Measurements from ENCODE around the gene ENO4.
A peak's percentile ranks its signal among the peaks of the same experiment; 100 is the strongest.

ENO4 gene

GRCh38 chr10:116840389-116841075, 8.8 kb upstream of the ENO4 start:
- Histone ChIP-seq H3K79me2 (ENCODE audit: low read length) (no peaks in the 10 kb centered on the region), H4K20me1 (ENCODE audit: insufficient read depth, low read length) (no peaks in the 10 kb centered on the region; the same call in 1 of the 2 replicates), H3K9me3 (ENCODE audit: insufficient read depth, low read length) (no peaks in the 10 kb centered on the region; the same call in 1 of the 2 replicates), H3K27ac (ENCODE audit: low read length) (no peak overlapping the region), H3K27me3 (ENCODE audit: low read depth, low read length) (no peaks in the 10 kb centered on the region), H2AFZ (ENCODE audit: low read depth, low read length) (no peak overlapping the region), H3K36me3 (replicated peaks; ENCODE audit: low read depth, low read length) (no peaks in the 10 kb centered on the region), H3K4me1 (ENCODE audit: low read length) (peaks cover 18% of the 10 kb centered on the region), H3K9ac (ENCODE audit: low read length) (no peak overlapping the region), H3K4me2 (ENCODE audit: low read length) (no peak overlapping the region), H3K4me3 (ENCODE audit: low read length) (no peak overlapping the region)
- TF ChIP-seq CTCF (IDR thresholded peaks at IDR 0.05; ENCODE audit: low read depth, low read length) (no peak), EZH2phosphoT487 (IDR thresholded peaks at IDR 0.05; ENCODE audit: low read depth) (no peak)

DNA sequence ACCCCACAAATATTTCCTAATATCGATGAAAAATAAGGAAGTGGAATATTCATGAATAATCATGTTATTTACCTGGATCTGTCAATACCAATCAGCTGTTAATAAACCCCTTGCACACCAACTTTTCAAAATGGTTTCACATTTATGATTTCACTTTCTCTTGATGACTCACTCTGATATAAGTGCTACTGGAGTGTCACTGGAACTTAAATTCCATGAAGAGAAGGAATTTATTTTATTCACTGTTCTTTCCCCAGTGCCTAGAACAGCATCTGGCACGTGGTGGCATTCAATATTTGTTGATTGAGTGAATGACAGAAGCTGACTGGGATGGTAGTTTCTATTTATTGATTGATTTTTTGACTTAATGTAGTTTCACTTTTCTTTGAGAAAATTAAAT, 3.5 kb upstream of the ENO4 start:
- TF ChIP-seq CTCF (IDR thresholded peaks at IDR 0.05; ENCODE audit: low read depth, low read length), result no peak
- TF ChIP-seq EZH2phosphoT487 (IDR thresholded peaks at IDR 0.05; ENCODE audit: low read depth), result no peak
- peaks cover 2% of the 10 kb centered on the region for H3K36me3 ChIP-seq (replicated peaks; ENCODE audit: low read depth, low read length)
- 0 out of 2 replicates have a peak, but pooled peaks cover 4% of the 10 kb centered on the region for H4K20me1 ChIP-seq (ENCODE audit: insufficient read depth, low read length)
- H3K27ac ChIP-seq (ENCODE audit: low read length), result no peak overlapping the region
- H3K27me3 ChIP-seq (ENCODE audit: low read depth, low read length), result no peaks in the 10 kb centered on the region
- peaks cover 6% of the 10 kb centered on the region; the same call in 1 of the 2 replicates for H3K79me2 ChIP-seq (ENCODE audit: low read length)
- no peak overlapping the region for H2AFZ ChIP-seq (ENCODE audit: low read depth, low read length)
- peaks cover 4% of the 10 kb centered on the region; the same call in 1 of the 2 replicates for H3K9me3 ChIP-seq (ENCODE audit: insufficient read depth, low read length)
- no peak overlapping the region for H3K9ac ChIP-seq (ENCODE audit: low read length)
- H3K4me2 ChIP-seq (ENCODE audit: low read length), result peak overlapping the region; percentile 48
- no peak overlapping the region for H3K4me3 ChIP-seq (ENCODE audit: low read length)
- H3K4me1 ChIP-seq (ENCODE audit: low read length), result peaks cover 34% of the 10 kb centered on the region

- peak overlapping the region; percentile 97 for H3K4me3 ChIP-seq (ENCODE audit: low read length)
- H2AFZ ChIP-seq (ENCODE audit: low read depth, low read length), result peak overlapping the region; percentile 68
- H3K79me2 ChIP-seq (ENCODE audit: low read length), result peaks cover 6% of the 10 kb centered on the region; the same call in 1 of the 2 replicates
- H3K9ac ChIP-seq (ENCODE audit: low read length), result peak overlapping the region; percentile 87
- peaks cover 2% of the 10 kb centered on the region for H3K36me3 ChIP-seq (replicated peaks; ENCODE audit: low read depth, low read length)
- no peak for TF ChIP-seq EZH2phosphoT487 (IDR thresholded peaks at IDR 0.05; ENCODE audit: low read depth)
- TF ChIP-seq CTCF (IDR thresholded peaks at IDR 0.05; ENCODE audit: low read depth, low read length), result no peak
- 0 out of 2 replicates have a peak, but pooled peaks cover 4% of the 10 kb centered on the region for H4K20me1 ChIP-seq (ENCODE audit: insufficient read depth, low read length)
- H3K9me3 ChIP-seq (ENCODE audit: insufficient read depth, low read length), result peaks cover 4% of the 10 kb centered on the region; the same call in 1 of the 2 replicates
- H3K4me1 ChIP-seq (ENCODE audit: low read length), result peaks cover 30% of the 10 kb centered on the region
- no peaks in the 10 kb centered on the region for H3K27me3 ChIP-seq (ENCODE audit: low read depth, low read length)
- peak overlapping the region; percentile 79 for H3K27ac ChIP-seq (ENCODE audit: low read length)
- peak overlapping the region; percentile 83 for H3K4me2 ChIP-seq (ENCODE audit: low read length)
Observed at GRCh38 chr10:116848032-116848943, 1.0 kb upstream of the ENO4 start.

- H3K9ac ChIP-seq (ENCODE audit: low read length), result peak overlapping the region; percentile 87
- H3K27ac ChIP-seq (ENCODE audit: low read length), result peak overlapping the region; percentile 79
- H3K79me2 ChIP-seq (ENCODE audit: low read length), result peaks cover 6% of the 10 kb centered on the region; the same call in 1 of the 2 replicates
- H2AFZ ChIP-seq (ENCODE audit: low read depth, low read length), result peak overlapping the region; percentile 68
- TF ChIP-seq EZH2phosphoT487 (IDR thresholded peaks at IDR 0.05; ENCODE audit: low read depth) (no peak), CTCF (IDR thresholded peaks at IDR 0.05; ENCODE audit: low read depth, low read length) (no peak)
- H3K4me2 ChIP-seq (ENCODE audit: low read length), result peak overlapping the region; percentile 83
- peak overlapping the region; percentile 97 for H3K4me3 ChIP-seq (ENCODE audit: low read length)
- H3K36me3 ChIP-seq (replicated peaks; ENCODE audit: low read depth, low read length), result peaks cover 2% of the 10 kb centered on the region
- peaks cover 4% of the 10 kb centered on the region; the same call in 1 of the 2 replicates for H3K9me3 ChIP-seq (ENCODE audit: insufficient read depth, low read length)
- H3K27me3 ChIP-seq (ENCODE audit: low read depth, low read length), result no peaks in the 10 kb centered on the region
- peaks cover 30% of the 10 kb centered on the region for H3K4me1 ChIP-seq (ENCODE audit: low read length)
- H4K20me1 ChIP-seq (ENCODE audit: insufficient read depth, low read length), result 0 out of 2 replicates have a peak, but pooled peaks cover 4% of the 10 kb centered on the region
Observed at GRCh38 chr10:116848944-116849247, 403 bp upstream of the ENO4 start.

Measured in OCI-LY3 (cell line).